ENCODE data around the gene ZSCAN5A.
"Not testable (repeated sequence)": the region's sequence is repeated elsewhere in the genome, so short reads cannot be mapped to it uniquely, and the experiment has no call there.

Gene ZSCAN5A

DNA sequence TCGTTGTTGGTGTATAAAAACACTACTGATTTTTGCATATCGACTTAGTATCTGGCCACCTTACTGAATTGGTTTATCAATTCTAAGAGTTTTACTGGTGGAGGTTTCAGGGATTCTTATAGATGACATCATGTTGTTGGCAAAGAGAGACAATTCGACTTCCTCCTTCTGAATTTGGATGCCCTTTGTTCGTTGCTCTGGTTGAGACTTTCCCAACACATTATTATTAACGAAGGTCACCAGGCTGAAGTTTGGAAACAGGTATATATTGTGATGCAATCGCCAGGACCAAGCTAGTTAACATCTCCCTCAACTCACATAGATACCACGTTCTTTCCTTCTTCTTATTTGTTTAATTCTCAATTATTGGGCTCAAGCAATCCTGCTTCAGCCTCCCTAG lies 115.0 kb downstream of the ZSCAN5A start:
- DNase-seq, result no peak

DNA sequence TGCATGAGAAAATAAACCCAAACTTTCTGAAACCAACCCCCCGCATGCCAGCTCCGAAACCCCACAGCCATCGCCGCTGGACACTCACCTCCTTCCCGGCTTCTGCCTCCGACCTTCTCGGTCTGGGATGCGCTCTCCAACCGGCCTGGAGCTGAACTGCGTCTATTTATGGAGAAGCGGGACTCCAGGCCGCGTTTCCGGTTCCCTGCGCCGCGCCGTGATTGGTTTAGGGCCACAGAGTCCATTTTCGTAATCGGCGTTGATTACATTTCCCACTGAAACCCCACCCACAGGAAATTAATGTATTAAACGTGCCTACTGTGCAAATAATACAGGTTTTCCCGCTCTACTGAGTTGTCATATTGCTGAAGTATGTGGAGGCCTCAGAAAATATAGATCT lies 117.0 kb downstream of the ZSCAN5A start, which contains the start of gene ZSCAN5B:
Gene ZSCAN5B (minus strand): TSS at position 138 of the 400 bp plus-strand sequence. CDS start 4,731 bp downstream, outside the sequence.
- DNase-seq, result not testable (repeated sequence)

DNA sequence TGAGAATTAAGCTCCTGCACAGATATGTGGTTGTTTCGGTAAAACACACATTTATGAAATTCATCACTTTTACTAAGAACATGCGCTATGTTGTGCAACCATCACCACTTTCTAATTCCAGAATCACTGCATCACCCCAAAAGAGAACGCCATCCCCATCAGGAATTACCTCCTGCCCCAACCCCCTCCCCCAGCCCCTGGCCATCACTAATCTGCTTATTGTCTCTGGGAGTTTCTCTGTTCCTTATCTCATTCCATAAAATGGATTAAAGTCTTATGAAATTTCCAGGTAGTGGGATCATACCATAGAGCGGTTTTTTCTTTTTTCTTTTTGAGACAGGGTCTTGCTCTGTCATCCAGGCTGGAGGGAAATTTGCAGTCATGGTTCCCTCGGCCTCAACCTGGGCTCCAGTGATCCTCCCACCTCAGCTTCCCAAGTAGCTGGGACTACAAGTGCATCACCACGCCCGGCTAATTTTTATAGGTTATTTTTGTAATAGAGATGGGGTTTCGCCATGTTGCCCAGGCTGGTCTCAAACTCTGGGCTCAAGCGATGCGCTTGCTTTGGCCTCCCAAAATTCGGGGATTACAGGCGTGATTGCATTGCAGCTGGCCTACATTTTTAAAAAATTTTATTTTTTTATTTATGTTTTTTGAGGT lies 120.5 kb downstream of the ZSCAN5A start:
- no peak for DNase-seq

DNA sequence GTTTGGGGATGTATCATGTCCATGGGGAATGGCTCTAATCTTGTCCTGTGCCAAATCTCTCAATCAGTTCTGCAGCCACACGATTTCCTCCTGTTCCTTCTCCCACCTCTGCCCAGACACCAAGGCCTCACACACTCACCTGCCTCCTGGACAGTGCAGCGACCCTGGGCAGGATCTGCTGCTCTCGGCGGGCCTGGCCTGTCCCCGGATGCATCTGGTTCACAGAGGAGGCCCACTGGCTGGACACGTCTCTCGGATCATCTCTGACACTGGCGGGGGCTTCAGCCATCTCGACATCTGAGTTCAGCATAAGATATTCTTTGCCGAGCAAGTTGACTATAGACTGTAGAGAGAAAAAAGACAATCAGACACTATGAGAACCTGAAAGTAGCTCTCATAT lies 122.9 kb downstream of the ZSCAN5A start:
- no peak for DNase-seq

- no peak for DNase-seq
Observed at GRCh38 chr19:56191115-56191514, 123.5 kb downstream of the ZSCAN5A start.

- no peak for DNase-seq
Observed at GRCh38 chr19:56189785-56190184, 124.9 kb downstream of the ZSCAN5A start.

GRCh38 chr19:56177564-56178243 lies 136.9 kb downstream of the ZSCAN5A start:
- no peak for DNase-seq

DNA sequence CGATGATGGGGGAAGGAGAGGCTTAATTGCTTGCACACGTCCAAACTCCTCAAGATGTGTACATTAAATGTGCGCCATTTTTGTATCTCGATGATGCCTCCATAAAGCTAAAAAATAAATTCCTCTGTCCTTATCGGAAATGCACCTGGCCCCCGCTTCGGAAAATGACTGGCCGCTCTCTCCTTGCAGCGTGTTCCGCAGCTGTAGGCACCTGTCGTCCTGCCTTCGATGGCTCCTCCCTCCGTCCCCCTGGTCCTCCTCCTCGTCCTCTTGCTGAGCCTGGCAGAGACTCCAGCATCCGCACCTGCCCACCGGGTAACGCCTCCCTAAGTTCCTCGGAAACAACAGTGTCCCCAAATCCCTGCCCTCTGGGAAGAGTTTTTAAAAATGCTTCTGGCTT lies 137.8 kb downstream of the ZSCAN5A start:
- no peak for DNase-seq

- DNase-seq, result not testable (repeated sequence)
Observed at GRCh38 chr19:56176310-56176709, 138.3 kb downstream of the ZSCAN5A start.

DNA sequence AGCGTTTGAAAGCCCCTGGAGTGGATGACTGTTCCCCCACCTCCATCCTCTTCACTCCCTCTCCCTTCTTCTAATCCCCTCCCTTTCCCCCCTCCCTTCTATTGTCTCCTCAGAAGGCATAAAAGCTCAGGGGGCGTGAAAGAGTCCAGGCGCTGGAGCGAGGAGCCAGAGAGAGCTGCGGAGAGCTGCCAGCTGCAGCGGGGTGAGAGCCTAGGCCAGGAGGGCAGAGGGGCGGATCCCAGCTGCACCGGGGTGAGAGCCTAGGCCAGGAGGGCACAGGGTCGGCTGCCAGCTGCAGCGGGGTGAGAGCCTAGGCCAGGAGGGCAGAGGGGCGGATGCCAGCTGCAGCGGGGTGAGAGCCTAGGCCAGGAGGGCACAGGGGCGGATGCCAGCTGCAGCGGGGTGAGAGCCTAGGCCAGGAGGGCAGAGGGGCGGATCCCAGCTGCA lies 138.8 kb downstream of the ZSCAN5A start, which contains the start of gene GALP:
Gene GALP (plus strand): TSS at position 148 of the 447 bp plus-strand sequence. CDS start 1,101 bp downstream, outside the sequence.
- not testable (repeated sequence) for DNase-seq

- DNase-seq, result no peak
Observed at GRCh38 chr19:56174550-56174949, 140.1 kb downstream of the ZSCAN5A start.

- no peak for DNase-seq
Observed at GRCh38 chr19:56174086-56174485, 140.6 kb downstream of the ZSCAN5A start.
